Body of pancreas (tissue), 4 donors: Measurements from ENCODE around the gene TESK2. TPM values are rescaled to one million over a fixed set of nuclear protein-coding genes. Genes with fewer than 3 reads are reported as not detected.
"Not testable (repeated sequence)": the region's sequence is repeated elsewhere in the genome, so short reads cannot be mapped to it uniquely, and the experiment has no call there.

Experiments
- ATAC-seq: fragments of 150-250 bp; one replicate; pipeline ENCODE4 v1.9.1; 2016
- DNase-seq, 4 donors: peaks; one replicate each; pipeline ENCODE4 v3.0.0-alpha.2; 2019
- H3K27ac ChIP-seq, 4 donors: fragments of 200-600 bp; sonication (generic); 1 replicate in 3 of 4; 2 replicates in 1 of 4; pipeline versions ENCODE4 v1.5.1 to v1.6.1; 2016 to 2019; ENCODE audit warnings: mild to moderate bottlenecking in 1 of 4, mixed read lengths in 1 of 4, moderate library complexity in 1 of 4
- H3K27me3 ChIP-seq, 2 donors: fragments of 200-600 bp; sonication (generic); one replicate each; pipeline ENCODE4 v1.6.0; 2016; ENCODE audit warnings: mild to moderate bottlenecking in 1 of 2
- H3K36me3 ChIP-seq, 2 donors: fragments of 200-600 bp; sonication (generic); replicated peaks in 1 of 2; 2 replicates each; pipeline ENCODE4 v1.5.1; 2016; ENCODE audit warnings: low read depth in 2 of 2; ENCODE audit not compliant: insufficient read depth in 1 of 2
- H3K4me1 ChIP-seq: fragments of 200-600 bp; sonication (generic); one replicate; pipeline ENCODE4 v1.6.0; 2016
- H3K4me3 ChIP-seq, 2 donors: fragments of 200-600 bp; sonication (generic); 1 replicate in 1 of 2; 2 replicates in 1 of 2; pipeline ENCODE4 v1.5.1; 2016 to 2019
- H3K9me3 ChIP-seq, 3 donors: fragments of 200-600 bp; sonication (generic); 1 replicate in 2 of 3; 2 replicates in 1 of 3; pipeline ENCODE4 v1.5.1; 2016
- POLR2A ChIP-seq, 3 donors: fragments of 450-650 bp; IDR thresholded peaks; one replicate each; pipeline ENCODE4 v1.6.1; 2016; ENCODE audit warnings: antibody characterized with exemption in 3 of 3, mild to moderate bottlenecking in 2 of 3
- WGBS, 2 donors: methylation state at CpG; one replicate each; pipeline ENCODE4 v1.1.5; 2017; 5-methylcytosine and 5-hydroxymethylcytosine counted together
- intact Hi-C: fragments of 100-400 bp; cut with DNase I; formaldehyde crosslinking; loops from one replicate; pipeline ENCODE4 v1.15.1; 2023
- total RNA-seq, 2 donors: library from RNA; depleted of rRNA; stranded (reverse); fragments of >200 nt; gene quantifications; one replicate each; pipeline ENCODE4 v1.1.0, GENCODE V29; 2016
- TF ChIP-seq, protein P1 (sequence below), 7 experiments: fragments of 450-650 bp in 4 of 7; fragments of 200-600 bp in 3 of 7; sonication (generic) in 3 of 7; IDR thresholded peaks; one replicate each; pipeline ENCODE4 v1.5.1; 2016 to 2019; ENCODE audit warnings: antibody characterized with exemption in 7 of 7

TESK2 gene
- total RNA-seq, 2 donors from 2014 or later: 0.33 to 3.6 TPM

DNA sequence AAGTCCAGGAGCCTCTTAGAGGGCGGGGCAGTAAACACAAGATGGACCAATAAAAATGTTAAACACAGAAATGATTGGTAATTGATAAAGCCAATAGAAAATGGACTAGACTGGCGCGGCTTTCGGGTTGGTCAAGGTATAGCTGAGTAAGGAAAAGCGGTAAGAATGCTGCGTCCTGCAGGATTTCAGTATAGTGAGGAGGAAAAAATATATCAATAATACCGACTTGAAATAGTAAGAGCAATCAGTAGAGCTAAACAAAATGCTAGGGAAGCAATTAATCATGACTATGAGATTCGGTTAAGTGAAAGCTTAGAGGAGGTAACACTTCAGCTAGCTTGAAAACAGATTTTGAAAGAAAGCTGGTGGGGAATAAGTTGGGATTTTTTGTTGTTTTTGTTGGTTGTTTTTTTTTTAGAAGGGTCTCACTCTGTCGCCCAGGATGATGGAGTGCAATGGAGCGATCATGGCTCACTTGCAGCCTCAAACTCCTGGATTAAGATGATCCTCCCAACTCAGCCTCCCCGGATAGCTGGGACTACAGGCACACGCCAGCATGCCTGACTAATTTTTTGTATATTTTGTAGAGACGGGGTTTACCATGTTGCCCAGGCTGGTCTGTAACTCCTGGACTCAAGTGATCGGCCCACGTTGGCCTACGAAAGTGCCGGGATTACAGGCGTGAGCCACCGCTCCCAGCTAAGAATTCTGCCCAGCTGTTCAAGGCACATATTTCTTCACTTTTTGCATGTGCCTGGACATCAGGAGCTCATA is 711 bp upstream of the TESK2 start:
- Histone ChIP-seq H3K4me1 (peaks cover 11% of the 10 kb centered on the region), H3K27me3 (no peaks in the 10 kb centered on the region), H3K4me3 (no peak overlapping the region), H3K9me3 (no peaks in the 10 kb centered on the region), H3K27ac (peak overlapping the region; percentile 41 to 76 (median 55)), H3K36me3 (no peaks in the 10 kb centered on the region)
- intact Hi-C loops: loop anchor here (10.0 kb wide), 1 partner anchor 477 kb away; the partner anchor contains the start of genes HECTD3 and UROD
- WGBS, 2 donors: 46% methylated on average over 19 of the region's 19 CpGs
- ATAC-seq (no peak), DNase-seq (no peak)
- TF ChIP-seq, protein P1, sequence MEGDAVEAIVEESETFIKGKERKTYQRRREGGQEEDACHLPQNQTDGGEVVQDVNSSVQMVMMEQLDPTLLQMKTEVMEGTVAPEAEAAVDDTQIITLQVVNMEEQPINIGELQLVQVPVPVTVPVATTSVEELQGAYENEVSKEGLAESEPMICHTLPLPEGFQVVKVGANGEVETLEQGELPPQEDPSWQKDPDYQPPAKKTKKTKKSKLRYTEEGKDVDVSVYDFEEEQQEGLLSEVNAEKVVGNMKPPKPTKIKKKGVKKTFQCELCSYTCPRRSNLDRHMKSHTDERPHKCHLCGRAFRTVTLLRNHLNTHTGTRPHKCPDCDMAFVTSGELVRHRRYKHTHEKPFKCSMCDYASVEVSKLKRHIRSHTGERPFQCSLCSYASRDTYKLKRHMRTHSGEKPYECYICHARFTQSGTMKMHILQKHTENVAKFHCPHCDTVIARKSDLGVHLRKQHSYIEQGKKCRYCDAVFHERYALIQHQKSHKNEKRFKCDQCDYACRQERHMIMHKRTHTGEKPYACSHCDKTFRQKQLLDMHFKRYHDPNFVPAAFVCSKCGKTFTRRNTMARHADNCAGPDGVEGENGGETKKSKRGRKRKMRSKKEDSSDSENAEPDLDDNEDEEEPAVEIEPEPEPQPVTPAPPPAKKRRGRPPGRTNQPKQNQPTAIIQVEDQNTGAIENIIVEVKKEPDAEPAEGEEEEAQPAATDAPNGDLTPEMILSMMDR (IDR thresholded peaks at IDR 0.05): no peak
- no peak for TF ChIP-seq POLR2A (IDR thresholded peaks at IDR 0.05)

DNA sequence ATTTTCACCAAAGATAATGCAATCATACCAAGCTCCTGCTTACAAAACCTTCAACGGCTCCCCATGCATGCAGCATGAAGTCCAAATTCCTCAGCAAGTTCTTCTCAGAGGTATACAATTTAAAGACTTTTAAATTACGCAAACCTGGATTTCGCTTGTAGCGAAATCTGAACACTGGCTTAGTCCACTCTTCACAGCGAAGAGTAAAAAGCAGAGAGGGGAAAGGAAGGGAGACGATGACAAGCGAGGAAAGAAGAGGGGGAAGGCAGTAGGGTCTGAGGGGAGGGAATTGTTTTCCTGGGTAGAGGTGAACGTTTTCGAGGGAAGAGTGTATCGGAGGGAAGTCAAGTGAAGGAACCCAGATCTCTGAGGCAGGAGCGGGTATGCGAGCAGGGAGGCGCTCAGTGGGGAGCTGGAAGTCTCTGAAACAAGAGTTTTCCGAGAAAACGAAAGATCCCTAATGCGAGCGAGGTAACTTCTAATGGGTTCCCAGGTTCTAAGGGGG is 790 bp downstream of the TESK2 start:
- ATAC-seq (no peak), DNase-seq (no peak)
- H3K27me3 ChIP-seq: no peaks in the 10 kb centered on the region
- WGBS, 2 donors: 0% methylated on average over 17 of the region's 17 CpGs
- peak overlapping the region in 3 of 4 donors; percentile 85 to 90 (median 88) for H3K27ac ChIP-seq
- H3K4me1 ChIP-seq: peaks cover 11% of the 10 kb centered on the region
- H3K4me3 ChIP-seq: peak overlapping the region; percentile 87 to 99
- H3K9me3 ChIP-seq: no peaks in the 10 kb centered on the region
- no peak for TF ChIP-seq POLR2A (IDR thresholded peaks at IDR 0.05)
- H3K36me3 ChIP-seq: no peaks in the 10 kb centered on the region
- intact Hi-C loops: loop anchor here (10.0 kb wide), 1 partner anchor 475 kb away; the partner anchor contains the start of genes HECTD3 and UROD

DNA sequence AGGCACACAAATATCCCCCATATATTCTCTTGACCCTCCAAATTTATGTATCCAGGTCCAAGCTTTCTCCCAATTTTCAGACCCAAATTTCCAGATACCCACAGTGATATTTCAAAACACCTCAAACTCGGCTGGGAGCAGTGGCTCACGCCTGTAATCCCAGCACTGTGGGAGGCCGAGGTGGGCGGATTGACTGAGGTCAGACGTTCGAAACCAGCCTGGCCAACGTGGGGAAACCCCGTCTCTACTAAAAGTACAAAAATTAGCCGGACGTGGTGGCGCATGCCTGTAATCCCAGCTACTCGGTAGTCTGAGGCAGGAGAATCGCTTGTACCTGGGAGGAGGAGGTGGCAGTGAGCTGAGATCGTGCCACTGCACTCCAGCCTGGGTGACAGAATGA is 1.6 kb downstream of the TESK2 start:
- H3K36me3 ChIP-seq, H3K4me3 ChIP-seq, H3K27me3 ChIP-seq, DNase-seq, H3K9me3 ChIP-seq, H3K27ac ChIP-seq, intact Hi-C loops, ATAC-seq: not testable (repeated sequence)
- H3K4me1 ChIP-seq: peaks cover 11% of the 10 kb centered on the region
- 57 to 61% methylated on average over 13 to 14 of the region's 14 CpGs for WGBS, 2 donors

DNA sequence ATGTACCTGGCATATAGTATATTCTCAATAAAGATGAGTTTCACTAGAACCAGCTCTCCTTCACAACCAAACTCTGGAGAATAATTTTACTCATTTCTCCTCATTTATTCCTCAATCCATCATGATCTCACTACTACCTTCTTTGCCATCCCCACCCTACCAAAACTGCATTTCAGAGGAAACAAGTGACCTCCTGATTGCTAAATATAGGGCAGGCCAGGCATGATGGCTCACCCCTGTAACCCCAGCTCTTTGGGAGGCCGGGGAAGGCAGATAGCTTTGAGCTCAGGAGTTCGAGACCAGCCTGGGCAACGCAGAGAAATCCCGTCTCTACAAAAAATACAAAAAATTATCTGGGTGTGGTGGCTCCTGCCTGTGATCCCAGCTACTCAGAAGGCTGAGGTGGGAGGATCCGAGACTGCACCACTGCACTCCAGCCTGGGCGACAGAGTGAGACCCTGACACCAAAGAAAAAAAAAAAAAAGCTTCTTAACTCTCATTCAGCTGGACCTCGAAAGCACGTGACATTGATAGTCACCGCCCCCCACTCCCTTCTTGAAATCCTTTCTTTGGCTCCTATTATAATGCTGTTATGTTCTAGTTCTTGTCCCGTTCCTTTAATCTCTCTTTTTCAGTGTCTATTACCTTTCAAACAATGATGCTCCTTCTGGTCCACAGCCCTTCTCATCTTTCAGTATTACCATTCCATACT is 2.1 kb downstream of the TESK2 start:
- ATAC-seq (no peak), DNase-seq (no peak)
- H3K4me3 ChIP-seq: no peak overlapping the region
- H3K27ac ChIP-seq: no peak overlapping the region
- TF ChIP-seq POLR2A (IDR thresholded peaks at IDR 0.05): no peak
- TF ChIP-seq, protein P1 (IDR thresholded peaks at IDR 0.05): no peak
- no peaks in the 10 kb centered on the region for H3K27me3 ChIP-seq
- H3K36me3 ChIP-seq: no peaks in the 10 kb centered on the region
- peaks cover 11% of the 10 kb centered on the region for H3K4me1 ChIP-seq
- 73 to 85% methylated on average over 10 of the region's 10 CpGs for WGBS, 2 donors
- H3K9me3 ChIP-seq: no peaks in the 10 kb centered on the region
- intact Hi-C loops: no loop called here

DNA sequence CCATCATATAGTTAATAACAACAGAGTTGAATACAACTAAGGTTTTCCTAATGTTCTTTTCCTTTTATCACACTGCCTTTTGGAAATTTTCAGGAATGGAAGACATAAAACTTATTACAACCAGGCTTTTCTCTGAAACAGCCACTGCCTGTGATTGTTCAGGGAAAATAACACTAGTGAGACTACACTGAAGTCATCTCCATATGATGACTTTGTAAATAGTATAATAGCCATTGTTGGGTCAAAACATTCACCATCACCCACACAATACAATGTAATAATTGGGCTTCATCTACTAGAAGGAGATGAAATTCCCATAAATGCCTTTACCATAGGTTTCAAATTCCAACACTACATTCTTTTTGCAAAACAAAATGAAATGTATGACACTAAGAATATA is 5.0 kb downstream of the TESK2 start:
- intact Hi-C loops: no loop called here
- no peak overlapping the region for H3K27ac ChIP-seq
- no peak for ATAC-seq
- H3K27me3 ChIP-seq: no peaks in the 10 kb centered on the region
- DNase-seq: no peak
- TF ChIP-seq, protein P1 (IDR thresholded peaks at IDR 0.05): no peak
- TF ChIP-seq POLR2A (IDR thresholded peaks at IDR 0.05): no peak
- H3K4me3 ChIP-seq: no peak overlapping the region
- H3K9me3 ChIP-seq: no peaks in the 10 kb centered on the region
- H3K4me1 ChIP-seq: peaks cover 6% of the 10 kb centered on the region
- H3K36me3 ChIP-seq: no peaks in the 10 kb centered on the region
